Gastrocnemius medialis (tissue), 4 donors: ENCODE measurements around the gene GPC6. TPM values are rescaled to one million over a fixed set of nuclear protein-coding genes. Genes with fewer than 3 reads are reported as not detected.

Experiments
- ATAC-seq, 2 donors: fragments of 150-250 bp; one replicate each; pipeline ENCODE4 v1.9.1; 2016
- DNase-seq, 2 donors: peaks; one replicate each; pipeline ENCODE4 v3.0.0-alpha.2; 2019
- H3K27ac ChIP-seq, 4 donors: fragments of 200-600 bp; sonication (generic); 1 replicate in 1 of 4; 2 replicates in 3 of 4; pipeline ENCODE4 v1.5.1; 2016 to 2018; ENCODE audit warnings: mild to moderate bottlenecking in 2 of 4, moderate library complexity in 1 of 4
- H3K27me3 ChIP-seq, 3 donors: fragments of 200-600 bp; sonication (generic) in 2 of 3; 1 replicate in 1 of 3; 2 replicates in 2 of 3; pipeline versions ENCODE4 v1.5.1 to v1.6.0; 2016 to 2019; ENCODE audit warnings: mild to moderate bottlenecking in 1 of 3, moderate library complexity in 1 of 3
- H3K36me3 ChIP-seq, 2 donors: fragments of 200-600 bp; sonication (generic) in 1 of 2; one replicate each; pipeline ENCODE4 v1.5.1; 2017 to 2018
- H3K4me1 ChIP-seq, 2 donors: fragments of 200-600 bp; sonication (generic) in 1 of 2; one replicate each; pipeline ENCODE4 v1.5.1; 2016 to 2017; ENCODE audit warnings: mild to moderate bottlenecking in 2 of 2
- H3K4me3 ChIP-seq, 4 donors: fragments of 200-600 bp; sonication (generic) in 3 of 4; 1 replicate in 1 of 4; 2 replicates in 3 of 4; pipeline ENCODE4 v1.5.1; 2016 to 2019; ENCODE audit warnings: mild to moderate bottlenecking in 2 of 4
- H3K9me3 ChIP-seq, 3 donors: fragments of 200-600 bp; sonication (generic) in 2 of 3; 1 replicate in 1 of 3; 2 replicates in 2 of 3; pipeline ENCODE4 v1.5.1; 2016 to 2019
- POLR2A ChIP-seq, 2 donors: fragments of 450-650 bp; IDR thresholded peaks; one replicate each; pipeline ENCODE4 v1.6.1; 2017; ENCODE audit warnings: antibody characterized with exemption in 2 of 2, mild to moderate bottlenecking in 2 of 2, moderate library complexity in 2 of 2
- in situ Hi-C, 4 donors: fragments of 200-750 bp; cut with MboI; loops; one replicate each; pipeline versions ENCODE4 v1.15.0 to v1.8.0; 2017; ENCODE audit warnings: low sequenced_read_pairs in 4 of 4
- intact Hi-C: fragments of 100-400 bp; cut with DNase I; formaldehyde crosslinking; loops from one replicate; pipeline ENCODE4 v1.15.1; 2023; ENCODE audit warnings: low total_unique reads
- total RNA-seq, 4 donors: library from RNA; depleted of rRNA; stranded (reverse); fragments of >200 nt; gene quantifications; one replicate each; pipeline versions ENCODE4 v1.1.0 to v1.2.3, GENCODE V29; 2016
- TF ChIP-seq, protein P1 (sequence below), 5 experiments: fragments of 450-650 bp in 3 of 5; fragments of 200-600 bp in 2 of 5; sonication (generic) in 2 of 5; IDR thresholded peaks in 4 of 5; conservative IDR thresholded peaks in 1 of 5; 1 replicate in 4 of 5; 2 replicates in 1 of 5; pipeline ENCODE4 v1.5.1; 2016 to 2019; ENCODE audit warnings: antibody characterized with exemption in 5 of 5, mild to moderate bottlenecking in 3 of 5, moderate library complexity in 3 of 5

GPC6 gene
- total RNA-seq, 4 donors from 2014 or later: 0.47 to 0.88 (median 0.59) TPM

DNA sequence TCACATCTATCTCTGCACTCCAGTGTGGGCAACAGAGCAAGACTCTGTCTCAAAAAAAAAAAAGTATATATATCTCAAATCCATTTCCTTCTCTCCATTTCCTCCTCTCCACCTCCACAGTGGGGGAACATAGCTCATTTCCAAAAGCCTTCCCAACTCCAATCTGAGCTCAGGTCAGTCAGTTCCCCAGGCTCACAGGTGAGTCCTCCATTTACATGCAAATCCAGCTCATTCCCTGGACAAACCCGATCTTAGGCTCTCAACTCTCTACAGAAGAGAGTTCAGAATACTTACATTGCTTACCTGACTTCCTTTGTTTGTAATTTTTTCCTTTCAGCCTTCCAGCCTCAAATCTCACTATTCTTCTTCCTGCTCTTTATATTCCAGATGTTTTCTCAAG lies 518.3 kb downstream of the GPC6 start:
- H3K4me1 ChIP-seq: no peaks in the 10 kb centered on the region
- H3K9me3 ChIP-seq: no peaks in the 10 kb centered on the region
- no peaks in the 10 kb centered on the region for H3K36me3 ChIP-seq
- in situ Hi-C loops: no loop called here
- H3K27me3 ChIP-seq: no peaks in the 10 kb centered on the region
- intact Hi-C loops: no loop called here
- no peak overlapping the region for H3K4me3 ChIP-seq
- no peak for TF ChIP-seq POLR2A (IDR thresholded peaks at IDR 0.05)
- no peak overlapping the region for H3K27ac ChIP-seq
- DNase-seq (no peak), ATAC-seq (no peak)

DNA sequence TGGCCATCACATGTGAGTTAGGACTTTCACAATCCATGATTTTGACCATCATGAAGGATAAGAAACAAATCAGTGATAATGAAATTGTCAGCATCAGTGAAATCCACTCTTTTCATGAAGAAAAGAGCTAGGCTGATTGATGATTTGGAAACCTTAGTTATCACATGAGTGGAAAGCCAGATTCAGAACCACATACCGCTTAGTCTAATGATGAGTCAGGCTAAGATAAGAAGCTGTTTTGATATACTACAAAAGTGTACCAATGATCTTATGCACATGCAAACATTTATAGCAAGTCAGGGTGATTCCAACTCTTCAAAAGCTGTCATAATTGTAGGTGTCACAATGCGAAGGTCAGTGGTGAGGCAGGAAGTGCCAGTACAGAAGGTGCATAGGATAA lies 519.3 kb downstream of the GPC6 start:
- no peaks in the 10 kb centered on the region for H3K36me3 ChIP-seq
- intact Hi-C loops (no loop called here), in situ Hi-C loops (no loop called here)
- DNase-seq (no peak), ATAC-seq (no peak)
- no peak overlapping the region for H3K4me3 ChIP-seq
- no peaks in the 10 kb centered on the region for H3K4me1 ChIP-seq
- no peak for TF ChIP-seq POLR2A (IDR thresholded peaks at IDR 0.05)
- TF ChIP-seq, protein P1, sequence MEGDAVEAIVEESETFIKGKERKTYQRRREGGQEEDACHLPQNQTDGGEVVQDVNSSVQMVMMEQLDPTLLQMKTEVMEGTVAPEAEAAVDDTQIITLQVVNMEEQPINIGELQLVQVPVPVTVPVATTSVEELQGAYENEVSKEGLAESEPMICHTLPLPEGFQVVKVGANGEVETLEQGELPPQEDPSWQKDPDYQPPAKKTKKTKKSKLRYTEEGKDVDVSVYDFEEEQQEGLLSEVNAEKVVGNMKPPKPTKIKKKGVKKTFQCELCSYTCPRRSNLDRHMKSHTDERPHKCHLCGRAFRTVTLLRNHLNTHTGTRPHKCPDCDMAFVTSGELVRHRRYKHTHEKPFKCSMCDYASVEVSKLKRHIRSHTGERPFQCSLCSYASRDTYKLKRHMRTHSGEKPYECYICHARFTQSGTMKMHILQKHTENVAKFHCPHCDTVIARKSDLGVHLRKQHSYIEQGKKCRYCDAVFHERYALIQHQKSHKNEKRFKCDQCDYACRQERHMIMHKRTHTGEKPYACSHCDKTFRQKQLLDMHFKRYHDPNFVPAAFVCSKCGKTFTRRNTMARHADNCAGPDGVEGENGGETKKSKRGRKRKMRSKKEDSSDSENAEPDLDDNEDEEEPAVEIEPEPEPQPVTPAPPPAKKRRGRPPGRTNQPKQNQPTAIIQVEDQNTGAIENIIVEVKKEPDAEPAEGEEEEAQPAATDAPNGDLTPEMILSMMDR (IDR thresholded peaks at IDR 0.05 in 4 of 5, conservative IDR thresholded peaks at IDR 0.05 in 1 of 5): no peak
- no peak overlapping the region for H3K27ac ChIP-seq
- H3K9me3 ChIP-seq: no peaks in the 10 kb centered on the region
- H3K27me3 ChIP-seq: no peaks in the 10 kb centered on the region

DNA sequence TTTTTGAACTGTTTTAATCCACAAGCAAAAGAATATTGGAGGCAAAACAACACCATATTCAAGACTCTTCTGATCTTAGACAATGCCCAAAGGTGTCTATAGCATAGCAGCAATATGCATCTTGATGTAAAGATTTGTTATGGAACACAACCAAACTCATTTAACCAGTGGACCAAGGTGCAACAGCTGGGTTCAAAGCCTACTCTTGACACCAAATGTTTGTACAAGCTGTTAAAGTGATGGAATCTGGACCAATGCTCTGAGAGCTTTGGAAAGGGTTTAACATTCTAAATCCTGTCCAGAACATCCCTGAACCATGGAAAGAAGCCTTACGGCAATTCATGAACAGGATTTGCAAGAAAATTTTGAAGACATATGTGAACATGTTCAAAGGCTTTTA lies 520.0 kb downstream of the GPC6 start:
- Histone ChIP-seq H3K4me1 (no peaks in the 10 kb centered on the region), H3K36me3 (no peaks in the 10 kb centered on the region), H3K9me3 (no peaks in the 10 kb centered on the region), H3K4me3 (no peak overlapping the region), H3K27me3 (no peaks in the 10 kb centered on the region), H3K27ac (no peak overlapping the region)
- DNase-seq (no peak), ATAC-seq (no peak)
- TF ChIP-seq, protein P1 (IDR thresholded peaks at IDR 0.05 in 4 of 5, conservative IDR thresholded peaks at IDR 0.05 in 1 of 5): no peak
- no peak for TF ChIP-seq POLR2A (IDR thresholded peaks at IDR 0.05)
- intact Hi-C loops: no loop called here
- in situ Hi-C loops: no loop called here

DNA sequence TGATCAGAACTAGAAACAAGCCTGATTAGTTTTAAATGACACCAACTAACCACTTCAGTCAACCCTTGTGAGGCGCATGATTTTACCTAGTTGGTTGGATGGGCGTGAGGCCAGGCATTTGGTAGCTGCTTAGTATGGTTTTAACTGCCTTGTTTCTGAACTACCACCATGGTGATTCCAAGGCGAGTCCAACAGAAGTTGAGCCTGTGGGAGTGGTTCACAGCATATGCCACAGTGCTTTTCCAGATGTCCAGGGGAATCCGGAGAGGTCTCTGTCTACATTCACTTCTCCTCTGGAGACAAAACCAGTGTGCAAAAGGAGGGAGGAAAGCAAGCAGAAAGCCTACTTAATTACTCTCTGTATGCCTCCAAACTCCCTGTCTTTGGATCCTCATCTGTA lies 524.1 kb downstream of the GPC6 start:
- Histone ChIP-seq H3K4me1 (no peaks in the 10 kb centered on the region), H3K36me3 (no peaks in the 10 kb centered on the region), H3K27ac (no peak overlapping the region), H3K4me3 (no peak overlapping the region), H3K9me3 (no peaks in the 10 kb centered on the region), H3K27me3 (no peaks in the 10 kb centered on the region)
- TF ChIP-seq POLR2A (IDR thresholded peaks at IDR 0.05): no peak
- TF ChIP-seq, protein P1 (IDR thresholded peaks at IDR 0.05 in 4 of 5, conservative IDR thresholded peaks at IDR 0.05 in 1 of 5): no peak
- DNase-seq: no peak
- ATAC-seq: no peak
- in situ Hi-C loops (no loop called here), intact Hi-C loops (no loop called here)

DNA sequence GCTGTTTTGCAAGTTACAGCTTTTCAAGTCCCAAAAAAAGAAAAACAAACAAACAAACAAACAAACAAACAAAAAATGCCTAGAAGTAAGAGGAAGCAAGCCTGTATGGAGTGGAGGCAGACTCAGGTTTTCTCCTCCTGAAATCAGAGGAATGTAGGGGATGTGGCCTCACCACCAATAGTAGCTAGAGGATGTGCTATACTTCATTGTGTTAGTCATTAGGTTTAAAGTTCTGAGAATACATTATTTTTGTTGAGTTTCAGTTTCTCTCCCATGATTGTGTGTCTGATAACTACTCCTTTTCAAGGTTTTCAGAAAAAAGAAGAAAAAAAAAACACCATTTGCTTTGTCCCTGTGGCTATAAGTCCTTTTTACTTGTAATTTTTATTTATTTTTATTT lies 524.5 kb downstream of the GPC6 start:
- no peak for DNase-seq
- intact Hi-C loops: no loop called here
- TF ChIP-seq POLR2A (IDR thresholded peaks at IDR 0.05): no peak
- TF ChIP-seq, protein P1 (IDR thresholded peaks at IDR 0.05 in 4 of 5, conservative IDR thresholded peaks at IDR 0.05 in 1 of 5): no peak
- in situ Hi-C loops: no loop called here
- Histone ChIP-seq H3K27ac (no peak overlapping the region), H3K4me1 (no peaks in the 10 kb centered on the region), H3K36me3 (no peaks in the 10 kb centered on the region), H3K4me3 (no peak overlapping the region), H3K27me3 (no peaks in the 10 kb centered on the region), H3K9me3 (no peaks in the 10 kb centered on the region)
- ATAC-seq: no peak
